Measurements from ENCODE around the gene OSGEP.

OSGEP gene

DNA sequence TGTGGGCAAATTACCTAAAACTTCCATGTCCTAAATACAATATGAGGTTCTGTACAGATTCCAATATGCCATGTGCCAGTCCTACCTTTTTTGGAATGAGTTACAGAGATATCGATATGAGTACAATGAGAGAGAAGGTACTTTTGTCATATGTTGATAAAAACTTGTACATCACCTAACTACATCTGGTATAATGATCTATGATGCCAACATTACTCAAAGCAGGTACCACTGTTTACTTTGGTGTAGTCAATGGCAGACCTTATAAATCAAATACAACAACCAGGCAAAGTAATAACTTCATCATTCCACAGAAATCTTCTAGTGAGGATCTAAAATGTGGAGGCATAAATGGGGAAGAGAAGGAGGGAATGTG lies 54.0 kb downstream of the OSGEP start:
- DNase-seq (ENCODE audit: low read depth in 2 of 2): no peak

DNA sequence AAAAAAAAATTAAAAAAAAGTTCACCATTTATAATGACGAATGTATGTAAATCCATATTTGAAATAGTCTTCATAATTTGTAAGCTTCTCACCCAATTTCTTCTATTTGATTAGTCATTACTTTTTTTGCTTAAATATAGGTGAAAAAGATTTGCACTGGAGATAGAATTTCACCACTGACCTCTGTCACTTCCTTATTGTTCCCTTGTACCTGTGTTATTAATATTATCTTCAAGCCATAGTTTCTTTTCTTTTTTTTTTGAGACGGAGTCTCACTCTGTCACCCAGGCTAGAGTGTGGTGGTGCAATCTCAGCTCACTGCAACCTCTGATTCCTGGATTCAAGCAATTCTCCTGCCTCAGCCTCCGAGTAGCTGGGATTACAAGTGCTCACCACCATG lies 57.1 kb downstream of the OSGEP start:
- DNase-seq (ENCODE audit: low read depth in 2 of 2): no peak

Data from stimulated activated CD4-positive, alpha-beta T cell treated with anti-CD3 and anti-CD28 coated beads, Interleukin-12 subunit alpha, Interleukin-12 subunit beta, amount 100 ng/mL, for 24 hours (primary cell).